HepG2 (cell line): Measurements from ENCODE around the gene PPP1R13B. TPM values are rescaled to one million over a fixed set of nuclear protein-coding genes. Genes with fewer than 3 reads are reported as not detected.

Experiments
- ATAC-seq: fragments of 200-7000 bp; cut with Tn5 transposase; 3 replicates; pipeline ENCODE4 v1.9.1; 2020; ENCODE audit warnings: mild to moderate bottlenecking, moderate library complexity
- BruUV-seq: library from RNA; stranded (reverse); fragments of 400-500 nt; replicated peaks from 2 replicates; lab custom pipeline; 2021; lab: Mats Ljungman, UMichigan
- CTCF ChIA-PET: fragments of 300-600 bp; formaldehyde crosslinking; extraction: SDS; loops from one replicate; lab custom pipeline; 2021; ENCODE audit warnings: low total read pairs, inconsistent platforms, low intra/inter-chr PET ratio; lab: Yijun Ruan, JAX
- POLR2A ChIA-PET: fragments of 350-600 bp; sonication (Branson Sonifier 250); formaldehyde crosslinking; loops from one replicate; lab custom pipeline; 2020; ENCODE audit warnings: antibody characterized with exemption, inconsistent platforms; lab: Yijun Ruan, JAX
- DNase-seq: peaks from one replicate; pipeline ENCODE4 v3.0.0-alpha.2; 2015; ENCODE audit warnings: low spot score
- FAIRE-seq: peaks from 3 replicates; lab custom pipeline; 2011; peaks lifted over from hg19 to GRCh38; lab: Jason Lieb, UNC
- H2AFZ ChIP-seq: one replicate; pipeline ENCODE4 v1.6.1; 2011; ENCODE audit warnings: low read length, inconsistent platforms
- H3K27ac ChIP-seq: fragments of 300-600 bp; 3 replicates; pipeline ENCODE4 v1.8.0; 2011; ENCODE audit warnings: mixed run types, mild to moderate bottlenecking, mixed read lengths, low read length, inconsistent platforms; ENCODE audit not compliant: insufficient read depth; ENCODE audit errors: extremely low read length
- H3K27me3 ChIP-seq, 2 experiments: fragments of 200-600 bp in 1 of 2; 2 replicates in 1 of 2; 3 replicates in 1 of 2; pipeline versions ENCODE4 v1.6.0 to v1.8.0; 2011; ENCODE audit warnings: low read length in 2 of 2, mild to moderate bottlenecking in 2 of 2, moderate library complexity in 2 of 2, inconsistent platforms in 1 of 2; ENCODE audit not compliant: insufficient read depth in 2 of 2, control insufficient read depth in 1 of 2
- H3K36me3 ChIP-seq, 2 experiments: fragments of 200-600 bp in 1 of 2; replicated peaks in 1 of 2; 2 replicates in 1 of 2; 3 replicates in 1 of 2; pipeline versions ENCODE4 v1.5.1 to v1.8.0; 2011; ENCODE audit warnings: low read length in 2 of 2, inconsistent platforms in 1 of 2; ENCODE audit not compliant: insufficient read depth in 2 of 2, control insufficient read depth in 1 of 2
- H3K4me1 ChIP-seq: 2 replicates; pipeline ENCODE4 v1.5.1; 2012; ENCODE audit warnings: low read length, inconsistent platforms; ENCODE audit not compliant: insufficient read depth
- H3K4me2 ChIP-seq: 2 replicates; pipeline ENCODE4 v1.6.0; 2011; ENCODE audit warnings: low read depth, low read length, inconsistent platforms
- H3K4me3 ChIP-seq, 3 experiments: fragments of 200-600 bp in 1 of 3; sonication (generic), shearing (Covaris generic) in 1 of 3; replicated peaks in 1 of 3; 2 replicates each; pipeline ENCODE4 v1.5.1; 2011 to 2016; ENCODE audit warnings: low read length in 3 of 3, inconsistent platforms in 2 of 3, low read depth in 2 of 3, mild to moderate bottlenecking in 2 of 3, control low read depth in 1 of 3, mixed read lengths in 1 of 3; ENCODE audit not compliant: insufficient read depth in 1 of 3
- H3K79me2 ChIP-seq: one replicate; pipeline ENCODE4 v1.6.1; 2011; ENCODE audit warnings: low read length, inconsistent platforms; ENCODE audit not compliant: insufficient read depth
- H3K9ac ChIP-seq: 2 replicates; pipeline ENCODE4 v1.6.0; 2011; ENCODE audit warnings: mild to moderate bottlenecking, low read depth, low read length, inconsistent platforms; ENCODE audit not compliant: insufficient read depth
- H3K9me3 ChIP-seq: 2 replicates; pipeline ENCODE4 v1.5.1; 2012; ENCODE audit warnings: mild to moderate bottlenecking, low read length
- H4K20me1 ChIP-seq: 2 replicates; pipeline ENCODE4 v1.6.0; 2011; ENCODE audit warnings: inconsistent platforms, mild to moderate bottlenecking, low read length, moderate library complexity; ENCODE audit not compliant: insufficient read depth
- ZBTB38 ChIP-seq: sonication (generic); formaldehyde crosslinking; IDR thresholded peaks from 2 replicates; pipeline ENCODE4 v1.5.1; 2020; ENCODE audit warnings: mild to moderate bottlenecking, missing genetic modification reagents
- ZNF800 ChIP-seq: sonication (generic); formaldehyde crosslinking; IDR thresholded peaks from 2 replicates; pipeline ENCODE4 v1.4.0; 2020; ENCODE audit warnings: missing genetic modification reagents
- WGBS: methylation state at CpG from one replicate; pipeline ENCODE4 v1.1.6; 2017; ENCODE audit warnings: low lambda C conversion rate; 5-methylcytosine and 5-hydroxymethylcytosine counted together
- in situ Hi-C: cut with HindIII; loops from 2 replicates; pipeline ENCODE4 v1.10.0; 2017; ENCODE audit warnings: low pct_unique_long_range_greater_than_20kb; ENCODE audit not compliant: extremely low pct_ligation_motif_present
- intact Hi-C: fragments of 100-400 bp; cut with micrococcal nuclease; formaldehyde crosslinking; loops from one replicate; pipeline ENCODE4 v1.10.0; 2022; ENCODE audit not compliant: unreplicated experiment
- polyA plus RNA-seq, 8 experiments: library from polyadenylated mRNA; depleted of rRNA in 3 of 8; stranded (reverse) in 7 of 8; unstranded in 1 of 8; fragments of >200 nt; fragmentation: Illumina TruSeq in 4 of 8; extraction: Trizol in 4 of 8; gene quantifications; 2 replicates each; pipeline versions ENCODE4 v1.2.1 to v1.2.3, GENCODE V29; 2011 to 2016; ENCODE audit warnings: low read depth in 4 of 8, missing spikeins in 1 of 8, mixed read lengths in 1 of 8; ENCODE audit not compliant: insufficient read depth in 1 of 8
- total RNA-seq, 5 experiments: library from RNA; depleted of rRNA; stranded (reverse); fragments of >200 nt; fragmentation: Illumina TruSeq; extraction: Trizol; gene quantifications; 2 replicates each; pipeline ENCODE4 v1.2.3, GENCODE V29; 2016; ENCODE audit warnings: low read depth in 1 of 5

The PPP1R13B gene
- total and polyA plus RNA-seq, 2 of the 13 experiments (the other 11 are each of a cell fraction or from before 2014, with no cell fraction given): 4.6 to 9.4 TPM

- H2AFZ ChIP-seq: no peak overlapping the region
These were observed 25.2 kb upstream of the PPP1R13B start for GRCh38 chr14:103872481-103873113.

More at GRCh38 chr14:103872481-103873113, 25.2 kb upstream of the PPP1R13B start:
- in situ Hi-C loops: no loop called here
- no peak for DNase-seq
- Histone ChIP-seq H3K4me3 (no peak overlapping the region), H3K4me2 (no peak overlapping the region), H3K79me2 (no peaks in the 10 kb centered on the region), H4K20me1 (no peaks in the 10 kb centered on the region), H3K36me3 (peaks cover 0 to 5% of the 10 kb centered on the region in 2 experiments; a peak in 1 of 5 replicates), H3K27ac (no peak overlapping the region), H3K4me1 (peaks cover 56% of the 10 kb centered on the region), H3K9me3 (no peaks in the 10 kb centered on the region), H3K27me3 (no peaks in the 10 kb centered on the region), H3K9ac (no peak overlapping the region)
- BruUV-seq: no TSS peak
- CTCF ChIA-PET: no interaction called here
- TF ChIP-seq ZBTB38 (CRISPR knock-in tag) (0 out of 2 replicates have a peak, but pooled peaks have one; percentile 28), ZNF800 (CRISPR knock-in tag) (no peak)
- WGBS: 100% methylated on average over 3 of the region's 12 CpGs
- FAIRE-seq: no peak
- POLR2A ChIA-PET: interaction anchor here (1.3 kb wide), 1 partner anchor 16 kb away, joined by 4 read pairs; no protein-coding TSS in a partner anchor
- intact Hi-C loops: no loop called here
- ATAC-seq: no peak
